GM19239 (cell line): ENCODE data around the gene CRYGC.
"Not testable (repeated sequence)": the region's sequence is repeated elsewhere in the genome, so short reads cannot be mapped to it uniquely, and the experiment has no call there.

ENCODE experiments used
- DNase-seq: peaks from one replicate; pipeline ENCODE4 v3.0.0; 2011; ENCODE audit warnings: low spot score; ENCODE audit not compliant: insufficient read length
- FAIRE-seq: peaks from 2 replicates; lab custom pipeline; 2011; peaks lifted over from hg19 to GRCh38; lab: Jason Lieb, UNC

CRYGC gene

DNA sequence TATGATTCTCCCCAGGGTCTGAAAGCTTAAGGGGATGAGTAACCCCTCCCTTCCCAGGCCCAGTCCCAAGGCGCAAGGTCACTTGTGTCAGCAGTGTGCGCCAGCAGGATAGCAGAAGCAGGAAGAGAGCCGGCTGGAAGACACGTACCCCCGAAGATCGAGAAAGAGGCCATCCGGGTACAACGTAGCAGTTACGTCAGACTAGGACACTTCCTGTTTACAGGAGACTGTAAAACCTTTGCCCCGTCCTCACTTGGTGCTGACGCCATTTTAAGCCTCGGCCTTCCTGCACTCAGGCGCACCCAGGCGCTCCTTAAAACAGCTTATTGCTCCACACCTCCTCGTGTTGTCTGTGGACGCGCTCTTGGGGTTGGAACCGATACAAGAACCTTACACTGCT, 9.8 kb upstream of the CRYGC start:
- DNase-seq (no peak), FAIRE-seq (no peak)

DNA sequence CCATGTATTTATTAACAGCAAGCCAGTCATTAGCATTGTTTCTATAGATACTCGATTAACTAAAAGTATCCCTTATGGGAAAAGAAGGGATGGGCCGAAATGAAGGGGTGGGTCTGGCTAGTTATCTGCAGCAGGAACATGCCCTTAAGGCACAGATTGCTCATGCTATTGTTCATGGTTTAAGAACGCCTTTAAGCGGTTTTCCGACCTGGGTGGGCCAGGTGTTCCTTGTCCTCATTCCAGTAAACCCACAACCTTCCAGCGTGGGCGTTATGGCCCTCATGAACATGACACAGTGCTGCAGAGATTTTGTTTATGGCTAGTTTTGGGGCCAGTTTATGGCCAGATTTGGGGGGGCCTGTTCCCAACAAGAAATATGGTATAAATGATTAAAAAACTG, 8.7 kb upstream of the CRYGC start:
- not testable (repeated sequence) for FAIRE-seq, DNase-seq

DNA sequence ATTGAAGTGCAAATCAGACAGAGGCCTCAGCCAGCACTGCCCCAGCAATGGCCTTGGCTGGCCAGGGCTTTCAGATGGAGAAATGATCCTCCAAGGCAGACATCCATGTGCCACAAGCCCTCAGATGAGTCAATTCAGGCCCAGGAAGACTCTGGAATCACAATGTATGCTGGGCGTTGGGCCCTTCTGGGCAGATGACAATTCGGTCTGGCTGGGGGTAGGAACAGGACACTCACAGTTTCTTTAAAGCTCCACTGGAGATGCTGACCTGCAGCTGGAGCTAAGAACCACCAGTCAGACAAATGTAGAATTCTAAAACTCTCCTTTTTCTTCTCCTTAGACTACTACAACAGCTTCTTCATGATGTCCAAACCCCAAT, 7.1 kb upstream of the CRYGC start:
- DNase-seq (no peak), FAIRE-seq (no peak)

DNA sequence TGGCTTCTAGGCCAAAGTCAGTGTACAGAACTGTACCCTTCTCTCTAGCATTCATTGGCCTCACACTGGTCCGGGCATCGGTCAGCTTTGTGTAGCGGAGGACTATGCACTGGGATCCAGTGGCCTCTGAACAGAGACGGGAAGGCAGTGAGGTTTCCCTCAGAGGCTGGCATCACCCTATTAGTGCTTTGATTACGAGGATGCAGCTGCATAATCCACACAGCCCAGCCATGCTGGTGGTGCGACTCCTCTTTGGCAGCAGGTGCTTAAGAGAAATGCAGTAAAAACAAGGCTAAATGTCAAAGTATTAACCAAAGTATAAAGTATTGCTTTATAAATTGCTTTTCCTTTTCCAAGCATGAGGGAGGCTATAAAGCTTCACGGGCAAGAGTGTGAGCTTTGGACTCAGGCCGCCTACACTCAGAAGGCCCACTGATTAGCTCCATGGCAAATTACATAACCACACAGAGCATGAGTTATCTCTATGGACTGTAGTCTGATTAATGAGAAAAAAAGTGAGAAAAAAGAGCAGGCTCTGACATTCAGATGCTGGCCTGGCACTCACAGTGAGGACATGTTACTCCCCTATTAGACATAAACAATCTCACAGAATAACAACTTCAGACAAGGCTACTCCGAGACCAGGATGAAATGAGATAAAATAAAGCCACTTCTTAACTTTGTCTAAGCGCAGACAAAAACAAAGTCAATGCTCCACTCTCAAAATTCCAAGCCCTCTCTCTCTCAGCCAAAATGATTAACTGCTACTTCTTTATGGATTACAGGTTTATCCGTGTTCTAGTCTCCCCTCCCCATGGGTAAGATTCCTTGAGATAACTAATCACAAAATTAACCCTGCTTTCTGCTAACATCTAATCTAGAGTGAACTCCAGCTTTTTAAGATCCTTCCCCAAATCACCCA, 6.4 kb upstream of the CRYGC start:
- FAIRE-seq (no peak), DNase-seq (no peak)

DNA sequence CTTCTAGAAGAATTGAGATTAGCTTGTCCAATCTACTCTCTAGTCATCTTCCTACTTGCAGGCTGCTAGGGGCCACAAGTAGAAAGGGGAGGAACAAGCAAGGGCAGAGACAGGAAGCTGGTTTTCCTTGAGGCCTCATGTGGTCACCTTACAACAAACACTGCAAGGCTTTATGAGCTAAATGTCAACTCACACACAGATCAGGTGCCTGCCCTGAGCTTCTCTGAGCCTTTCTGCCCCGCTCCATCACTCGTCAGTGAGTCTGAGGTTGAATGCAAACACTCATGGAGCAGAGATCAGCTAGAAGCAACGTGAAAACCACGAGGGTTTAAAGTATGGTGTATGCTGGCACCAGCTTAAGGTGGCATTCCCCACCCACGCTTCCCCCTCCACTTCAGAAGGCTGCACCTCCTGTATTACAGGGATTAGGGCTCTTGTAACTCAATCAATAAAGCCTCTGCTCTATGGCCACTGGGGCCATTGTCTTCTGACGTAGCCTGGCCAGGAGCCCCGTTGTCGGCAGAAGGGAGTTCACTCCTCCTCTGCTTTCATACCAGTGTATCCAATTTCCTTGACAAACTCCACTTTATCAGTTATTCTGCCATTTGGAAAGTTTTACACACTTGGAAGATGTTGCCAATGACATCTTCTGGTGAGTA, 5.4 kb upstream of the CRYGC start:
- DNase-seq, result no peak
- no peak for FAIRE-seq

- no peak for FAIRE-seq
- no peak for DNase-seq
These were observed 1.1 kb upstream of the CRYGC start for GRCh38 chr2:208130712-208131110.

DNA sequence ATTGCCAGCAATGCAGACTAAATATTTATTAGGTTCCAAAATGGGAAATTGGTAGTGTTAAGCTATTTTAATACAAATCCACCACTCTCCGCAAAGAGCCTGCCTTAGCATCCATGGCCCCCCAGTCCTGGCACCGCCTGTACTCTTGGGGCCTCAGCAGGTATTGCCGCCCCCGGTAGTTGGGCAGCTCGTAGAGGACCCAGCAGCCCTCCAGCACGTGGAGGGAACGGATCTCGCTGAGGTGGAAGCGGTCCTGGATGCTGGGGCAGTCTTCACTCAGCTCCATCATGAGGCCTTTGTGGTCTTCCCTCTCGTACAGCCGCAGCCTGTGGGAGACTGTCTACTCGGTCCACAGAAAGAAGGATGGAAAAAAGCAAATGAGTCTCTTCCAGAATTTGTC, 1.5 kb downstream of the CRYGC start:
- DNase-seq (no peak), FAIRE-seq (no peak)

DNA sequence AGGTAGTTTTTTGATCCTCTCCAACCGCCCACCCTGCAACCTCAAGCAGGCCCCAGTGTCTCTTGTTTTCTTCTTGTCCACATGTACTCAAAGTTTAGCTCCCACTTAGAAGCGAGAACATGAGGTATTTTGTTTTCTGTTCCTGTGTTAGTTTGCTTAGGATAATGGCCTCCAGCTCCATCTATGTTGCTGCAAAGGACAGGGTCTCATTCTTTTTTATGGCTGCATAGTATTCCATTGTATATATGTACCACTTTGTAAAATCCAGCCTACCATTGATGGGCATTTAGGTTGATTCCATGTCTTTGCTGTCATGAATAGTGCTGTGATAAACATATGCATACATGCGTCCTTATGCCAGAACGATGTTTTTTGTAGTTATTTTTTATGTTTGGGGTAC, 2.5 kb downstream of the CRYGC start:
- no peak for DNase-seq
- no peak for FAIRE-seq

DNA sequence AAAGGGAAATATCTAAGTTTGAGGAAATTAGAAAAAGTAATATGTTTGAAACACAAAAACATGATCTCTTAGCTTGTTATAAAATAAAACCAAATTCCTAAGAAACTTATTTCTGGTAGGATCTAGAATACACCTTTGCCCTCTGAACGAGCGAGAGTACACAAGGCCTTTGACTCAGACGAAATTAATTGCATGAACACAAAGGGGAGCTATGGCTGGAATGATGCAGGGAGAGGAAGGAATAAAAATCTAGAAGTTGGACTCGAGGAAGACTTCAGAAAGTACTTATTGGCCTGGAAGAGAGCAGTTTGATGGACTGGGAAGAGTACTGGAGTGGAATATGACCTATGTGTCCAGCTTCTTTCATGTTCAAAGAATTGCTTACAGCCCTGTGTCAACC, 4.4 kb downstream of the CRYGC start:
- DNase-seq, result no peak
- no peak for FAIRE-seq

DNA sequence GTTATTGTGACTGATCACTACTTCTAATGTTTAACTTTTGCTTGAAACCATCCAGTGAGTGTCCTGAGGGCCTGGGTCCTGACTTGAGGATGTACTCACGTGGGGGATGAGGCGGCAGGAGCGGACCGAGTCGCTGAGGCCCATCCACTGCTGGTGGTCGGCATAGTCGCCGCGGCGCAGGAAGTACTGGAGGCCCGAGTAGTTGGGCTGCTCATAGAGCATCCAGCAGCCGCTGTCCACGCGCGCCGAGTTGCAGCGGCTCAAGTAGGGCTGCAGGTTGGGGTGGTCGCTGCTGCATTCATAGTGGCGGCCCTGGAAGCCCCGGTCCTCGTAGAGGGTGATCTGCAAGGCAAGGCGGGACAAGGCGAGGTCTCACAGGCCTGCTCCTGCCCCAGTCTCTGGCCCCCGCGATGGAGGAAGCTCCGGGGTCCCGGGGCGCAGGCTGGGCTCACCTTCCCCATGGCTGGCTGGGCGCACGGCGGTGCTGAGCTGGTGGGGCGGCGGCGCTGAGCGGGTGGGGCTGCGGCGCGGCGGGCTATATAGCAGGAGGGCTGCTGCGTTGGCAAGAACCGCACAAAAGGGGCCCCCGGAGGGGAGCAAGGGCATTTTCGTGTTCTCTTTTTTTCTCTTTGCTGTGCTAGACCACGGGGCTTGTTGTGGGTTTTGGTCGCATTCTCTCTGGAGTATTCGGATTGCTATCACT, 5.5 kb downstream of the CRYGC start, which contains the start of gene CRYGD:
Gene CRYGD (minus strand): TSS at position 512 of the 703 bp plus-strand sequence. CDS start 51 bp downstream, at position 461.
- DNase-seq, FAIRE-seq: not testable (repeated sequence)

DNA sequence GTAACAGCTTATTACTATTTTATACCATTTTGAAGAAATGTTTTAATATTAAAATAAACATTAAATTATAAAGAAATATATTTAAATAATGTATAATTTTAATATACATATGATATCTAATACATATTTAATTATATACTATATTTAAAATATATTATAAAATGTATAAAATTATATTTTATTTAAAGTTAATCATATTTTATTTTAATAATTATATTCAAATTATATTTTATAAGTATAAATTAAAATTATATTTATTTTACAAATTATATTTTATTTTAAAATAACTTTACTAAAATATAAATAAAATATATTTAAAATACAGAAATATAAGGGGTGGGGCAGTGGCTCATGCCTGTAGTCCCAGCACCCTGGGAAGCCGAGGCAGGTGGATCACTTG, 7.4 kb downstream of the CRYGC start:
- FAIRE-seq, result no peak
- DNase-seq, result no peak

DNA sequence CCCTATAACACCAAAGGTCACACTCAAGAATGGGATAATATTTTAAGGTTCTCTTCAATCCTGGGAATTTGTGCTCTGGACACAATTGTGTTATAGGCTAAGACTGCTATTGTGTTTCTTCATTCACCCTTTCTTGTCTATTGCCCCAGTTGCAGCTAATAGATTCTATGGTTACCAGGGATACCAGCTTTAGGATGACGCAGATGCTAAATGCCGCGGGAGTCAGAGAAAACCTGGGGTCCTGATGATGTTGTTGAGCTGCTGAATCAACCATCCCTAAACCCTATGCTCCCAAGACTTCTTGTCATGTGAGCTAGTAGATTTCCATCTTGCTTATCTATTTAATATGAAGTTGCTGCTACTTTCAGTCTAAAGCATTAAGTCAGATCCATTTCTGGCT, 10.7 kb downstream of the CRYGC start:
- no peak for FAIRE-seq
- no peak for DNase-seq

GRCh38 chr2:208117390-208117789, 12.2 kb downstream of the CRYGC start:
- not testable (repeated sequence) for DNase-seq, FAIRE-seq

GRCh38 chr2:208112969-208113368, 16.7 kb downstream of the CRYGC start:
- FAIRE-seq (no peak), DNase-seq (no peak)

- not testable (repeated sequence) for FAIRE-seq, DNase-seq
These were observed 17.3 kb downstream of the CRYGC start for GRCh38 chr2:208112273-208112745.

DNA sequence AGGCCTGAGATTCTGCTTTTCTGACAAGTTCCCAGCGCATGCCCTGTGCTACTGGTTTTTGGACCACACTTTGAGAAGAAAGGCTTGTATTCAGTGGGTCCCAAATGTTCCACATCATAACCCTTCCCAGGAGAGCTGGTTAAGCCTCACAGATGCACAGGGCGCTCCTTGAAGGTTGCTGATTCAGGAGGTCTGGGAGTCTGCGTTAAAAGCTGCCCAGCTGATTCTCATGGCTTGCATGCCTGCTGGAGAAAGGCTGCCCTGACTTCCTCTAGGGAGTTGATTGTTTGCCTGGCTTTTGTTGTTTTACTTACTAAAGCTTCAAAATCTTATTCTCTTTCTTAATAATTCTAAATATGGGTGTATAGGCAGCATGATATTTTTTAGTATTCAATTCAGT, 26.0 kb downstream of the CRYGC start:
- no peak for DNase-seq
- FAIRE-seq, result no peak

DNA sequence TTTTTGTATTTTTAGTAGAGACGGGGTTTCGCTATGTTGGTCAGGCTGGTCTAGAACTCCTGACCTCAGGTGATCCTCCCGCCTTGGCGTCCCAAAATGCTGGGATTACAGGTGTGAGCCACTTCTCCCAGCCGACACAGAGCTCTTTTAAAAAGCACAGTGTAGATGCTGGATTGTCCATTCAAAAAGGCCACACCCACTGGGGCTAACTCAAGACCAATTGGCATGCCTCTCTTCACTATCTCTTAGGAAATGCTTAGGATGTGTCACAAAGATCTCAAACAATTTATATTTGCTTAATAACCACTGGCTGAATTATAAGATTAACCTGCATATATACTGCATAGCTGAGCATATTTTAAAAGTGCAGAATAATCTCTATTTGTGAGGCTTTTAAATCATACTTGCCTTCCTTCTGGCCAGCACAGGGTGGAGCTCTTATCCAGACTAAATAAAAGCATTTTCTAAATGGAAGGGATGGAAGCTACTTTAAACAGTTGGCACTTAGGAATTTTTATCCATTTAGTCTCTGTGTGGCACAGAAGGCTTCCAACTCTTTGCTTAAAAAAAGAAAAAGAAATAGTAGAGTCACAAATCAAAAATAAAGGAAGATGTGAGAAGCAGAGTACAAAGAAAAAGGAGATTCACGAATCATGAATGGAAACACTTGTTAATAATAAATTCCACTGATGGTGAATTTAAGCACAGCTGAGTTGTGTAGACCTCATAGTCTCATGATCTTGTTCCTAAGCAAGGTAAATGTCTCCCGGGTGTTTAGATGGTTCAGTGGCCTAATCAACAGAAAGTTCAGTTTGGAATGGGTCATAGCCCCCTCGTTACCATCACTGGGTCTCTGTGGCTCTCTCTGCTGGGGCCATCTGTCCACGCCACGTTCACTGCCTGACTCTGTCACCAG, 27.7 kb downstream of the CRYGC start:
- DNase-seq (no peak), FAIRE-seq (no peak)

DNA sequence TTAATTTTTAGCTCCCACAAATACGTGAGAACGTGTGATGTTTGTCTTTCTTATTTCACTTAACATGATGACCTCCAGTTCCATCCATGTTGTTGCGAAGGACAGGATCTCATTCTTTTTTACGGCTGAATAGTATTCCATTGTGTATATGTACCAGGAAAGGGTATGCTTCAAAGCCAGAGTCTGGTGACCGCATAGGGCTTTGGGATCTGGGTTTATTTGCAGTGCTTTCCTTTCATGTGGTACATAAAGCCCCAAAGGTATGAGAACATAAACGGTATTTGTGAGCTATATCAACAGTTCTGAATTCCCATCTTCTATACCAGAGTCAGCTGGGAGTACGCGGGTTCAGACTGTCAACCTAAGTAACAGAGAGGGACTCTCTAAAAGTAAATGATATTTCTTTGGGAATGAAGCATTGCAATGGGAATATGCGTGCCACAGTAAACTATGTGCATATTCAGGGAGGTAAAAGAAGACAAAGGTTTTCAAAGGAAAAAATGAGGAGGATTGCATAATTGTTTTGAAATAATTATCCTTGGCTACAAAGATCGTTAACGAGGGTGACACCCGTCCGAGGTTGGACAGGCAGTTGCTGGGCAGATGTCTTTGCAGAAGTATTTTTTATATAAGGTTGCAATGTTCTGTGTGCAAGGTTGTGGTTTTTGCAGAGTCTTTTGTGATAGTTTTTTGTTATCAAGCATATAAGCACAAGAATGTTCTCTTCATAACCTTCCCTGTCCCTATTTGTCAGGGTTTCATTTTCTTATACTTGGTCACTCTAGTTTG, 29.8 kb downstream of the CRYGC start:
- FAIRE-seq (no peak), DNase-seq (no peak)

- not testable (repeated sequence) for DNase-seq
These were observed 30.9 kb downstream of the CRYGC start for GRCh38 chr2:208098701-208099100.

More at GRCh38 chr2:208098701-208099100, 30.9 kb downstream of the CRYGC start:
- not testable (repeated sequence) for FAIRE-seq
